ENCODE results near the gene PRKAG2.

DNA sequence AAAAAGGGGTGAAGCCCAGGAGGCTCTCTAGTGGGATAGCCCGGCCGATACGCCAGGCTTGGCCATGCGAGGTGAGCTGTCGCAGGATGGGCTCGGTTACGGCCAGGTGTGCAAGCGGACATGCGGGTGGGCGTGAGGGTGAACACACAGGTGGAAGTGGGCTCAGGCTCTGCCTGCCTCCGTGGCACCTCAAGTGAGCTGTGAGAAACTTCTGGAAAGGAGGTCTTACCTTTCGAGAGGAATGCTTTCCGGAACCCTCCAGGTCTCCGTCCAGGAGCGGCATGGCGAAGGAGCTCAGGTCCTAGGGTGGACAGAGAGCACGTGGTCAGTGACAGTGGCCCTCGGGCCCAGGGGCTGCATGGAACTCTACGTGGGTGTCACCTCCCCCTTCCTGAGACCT, 90.7 kb downstream of the PRKAG2 start:
- TF ChIP-seq, protein P1, sequence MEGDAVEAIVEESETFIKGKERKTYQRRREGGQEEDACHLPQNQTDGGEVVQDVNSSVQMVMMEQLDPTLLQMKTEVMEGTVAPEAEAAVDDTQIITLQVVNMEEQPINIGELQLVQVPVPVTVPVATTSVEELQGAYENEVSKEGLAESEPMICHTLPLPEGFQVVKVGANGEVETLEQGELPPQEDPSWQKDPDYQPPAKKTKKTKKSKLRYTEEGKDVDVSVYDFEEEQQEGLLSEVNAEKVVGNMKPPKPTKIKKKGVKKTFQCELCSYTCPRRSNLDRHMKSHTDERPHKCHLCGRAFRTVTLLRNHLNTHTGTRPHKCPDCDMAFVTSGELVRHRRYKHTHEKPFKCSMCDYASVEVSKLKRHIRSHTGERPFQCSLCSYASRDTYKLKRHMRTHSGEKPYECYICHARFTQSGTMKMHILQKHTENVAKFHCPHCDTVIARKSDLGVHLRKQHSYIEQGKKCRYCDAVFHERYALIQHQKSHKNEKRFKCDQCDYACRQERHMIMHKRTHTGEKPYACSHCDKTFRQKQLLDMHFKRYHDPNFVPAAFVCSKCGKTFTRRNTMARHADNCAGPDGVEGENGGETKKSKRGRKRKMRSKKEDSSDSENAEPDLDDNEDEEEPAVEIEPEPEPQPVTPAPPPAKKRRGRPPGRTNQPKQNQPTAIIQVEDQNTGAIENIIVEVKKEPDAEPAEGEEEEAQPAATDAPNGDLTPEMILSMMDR (IDR thresholded peaks at IDR 0.05) = no peak
- TF ChIP-seq POLR2A (IDR thresholded peaks at IDR 0.05) = no peak

All from thyroid gland (tissue), 4 donors.